ENCODE results near the gene ZNF570. TPM values are rescaled to one million over a fixed set of nuclear protein-coding genes. Genes with fewer than 3 reads are reported as not detected.

Gene ZNF570
- total RNA-seq, 2 experiments from 2014 or later, result 5.2 to 5.3 TPM

DNA sequence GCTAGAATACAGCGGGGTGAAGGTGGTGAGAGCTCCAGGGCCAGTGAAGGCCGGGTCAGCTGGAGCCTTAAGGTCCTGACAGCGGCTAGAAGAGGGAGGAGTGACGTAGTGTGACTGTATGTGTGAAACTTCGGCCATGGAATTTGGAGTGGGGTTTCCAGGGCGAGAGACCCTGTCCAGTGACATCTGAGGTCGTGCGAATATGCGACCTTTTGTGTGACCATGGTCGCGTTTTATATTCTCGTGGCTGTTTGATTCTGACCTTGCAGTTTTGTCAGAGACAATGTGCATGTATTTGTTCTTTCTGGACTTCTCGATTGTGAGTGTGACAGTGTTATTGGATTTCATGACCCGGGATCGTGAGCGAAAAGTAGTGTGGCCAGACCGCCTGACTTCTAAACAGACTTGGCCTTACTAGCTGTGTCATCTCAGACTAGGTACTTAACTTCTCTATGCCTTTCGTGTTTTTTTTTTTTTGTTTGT is 1.5 kb upstream of the ZNF570 start:
- Mint-ChIP-seq H3K27me3 (no peaks in the 10 kb centered on the region), H3K9me3 (peaks cover 14% of the 10 kb centered on the region), H3K27ac (peak overlapping the region; percentile 92), H3K4me1 (ENCODE audit: low read depth) (peaks cover 22% of the 10 kb centered on the region), H3K4me3 (peak overlapping the region; percentile 85), H3K36me3 (ENCODE audit: low read depth) (peaks cover 34% of the 10 kb centered on the region)
- ATAC-seq, result no peak
- no peak for DNase-seq
- CTCF ChIA-PET, result interaction anchor here (1.4 kb wide), 1 partner anchor 97 kb away, joined by 3 read pairs; the partner anchor contains the start of gene ZNF527
- TF ChIP-seq, protein P1, sequence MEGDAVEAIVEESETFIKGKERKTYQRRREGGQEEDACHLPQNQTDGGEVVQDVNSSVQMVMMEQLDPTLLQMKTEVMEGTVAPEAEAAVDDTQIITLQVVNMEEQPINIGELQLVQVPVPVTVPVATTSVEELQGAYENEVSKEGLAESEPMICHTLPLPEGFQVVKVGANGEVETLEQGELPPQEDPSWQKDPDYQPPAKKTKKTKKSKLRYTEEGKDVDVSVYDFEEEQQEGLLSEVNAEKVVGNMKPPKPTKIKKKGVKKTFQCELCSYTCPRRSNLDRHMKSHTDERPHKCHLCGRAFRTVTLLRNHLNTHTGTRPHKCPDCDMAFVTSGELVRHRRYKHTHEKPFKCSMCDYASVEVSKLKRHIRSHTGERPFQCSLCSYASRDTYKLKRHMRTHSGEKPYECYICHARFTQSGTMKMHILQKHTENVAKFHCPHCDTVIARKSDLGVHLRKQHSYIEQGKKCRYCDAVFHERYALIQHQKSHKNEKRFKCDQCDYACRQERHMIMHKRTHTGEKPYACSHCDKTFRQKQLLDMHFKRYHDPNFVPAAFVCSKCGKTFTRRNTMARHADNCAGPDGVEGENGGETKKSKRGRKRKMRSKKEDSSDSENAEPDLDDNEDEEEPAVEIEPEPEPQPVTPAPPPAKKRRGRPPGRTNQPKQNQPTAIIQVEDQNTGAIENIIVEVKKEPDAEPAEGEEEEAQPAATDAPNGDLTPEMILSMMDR (IDR thresholded peaks at IDR 0.05), result no peak
- POLR2A ChIA-PET, result interaction anchor here (0.6 to 2.4 kb wide), 6 partner anchors 13 to 667 kb away, joined by 3 to 11 read pairs (median 6); partner anchors contain the start of genes ZNF527 and ZNF793
- intact Hi-C loops (cut with micrococcal nuclease), result loop anchor here (10.0 kb wide), 2 partner anchors 153 to 317 kb away; no protein-coding TSS in a partner anchor

DNA sequence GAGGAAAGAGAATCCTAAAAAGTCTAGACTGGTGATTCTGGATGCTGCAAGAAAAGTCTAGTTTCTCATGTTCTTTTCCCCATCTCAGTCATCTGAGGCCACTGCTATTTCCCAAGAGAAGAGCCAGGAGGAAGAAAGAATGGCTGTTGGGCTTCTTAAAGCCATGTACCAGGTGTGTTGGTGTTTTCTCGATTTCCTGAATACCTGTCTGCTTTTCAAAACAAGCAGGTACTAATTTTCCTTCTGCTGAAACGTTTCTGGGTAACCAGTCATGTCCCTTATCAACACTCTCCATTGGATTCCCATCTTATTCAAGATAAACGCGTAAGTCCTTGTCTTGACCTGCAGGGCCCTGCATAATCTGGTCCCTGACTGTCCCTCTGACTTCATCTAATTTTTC is 1.1 kb downstream of the ZNF570 start:
- Mint-ChIP-seq H3K36me3 (ENCODE audit: low read depth) (peaks cover 27% of the 10 kb centered on the region), H3K4me3 (peak overlapping the region; percentile 85), H3K27me3 (no peaks in the 10 kb centered on the region), H3K4me1 (ENCODE audit: low read depth) (peaks cover 22% of the 10 kb centered on the region), H3K9me3 (peaks cover 6% of the 10 kb centered on the region), H3K27ac (peak overlapping the region; percentile 92)
- ChIA-PET POLR2A (no interaction called here), CTCF (no interaction called here)
- DNase-seq (no peak), ATAC-seq (no peak)
- intact Hi-C loops (cut with micrococcal nuclease), result no loop called here
- TF ChIP-seq, protein P1 (IDR thresholded peaks at IDR 0.05), result no peak

DNA sequence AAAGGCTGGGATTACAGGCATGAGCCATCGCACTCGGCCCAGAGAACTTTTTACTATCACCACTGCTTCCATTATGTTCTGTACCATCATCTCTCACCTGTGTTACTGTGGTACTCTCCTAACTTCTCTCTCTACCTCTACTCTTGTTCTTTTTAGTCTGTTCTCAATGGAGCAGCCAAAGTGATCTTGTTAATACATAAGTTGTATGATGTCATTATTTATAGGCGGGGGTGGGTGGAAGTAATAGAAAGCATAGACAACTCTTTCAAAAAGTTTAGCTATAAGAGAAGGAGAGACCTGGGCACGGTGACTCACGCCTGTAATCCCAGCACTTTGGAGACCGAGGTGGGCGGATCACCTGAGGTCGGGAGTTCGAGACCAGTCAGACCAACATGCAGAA is 3.0 kb downstream of the ZNF570 start:
- POLR2A ChIA-PET, result no interaction called here
- CTCF ChIA-PET, result no interaction called here
- ATAC-seq (no peak), DNase-seq (no peak)
- Mint-ChIP-seq H3K36me3 (ENCODE audit: low read depth) (peaks cover 41% of the 10 kb centered on the region), H3K27ac (no peak overlapping the region), H3K9me3 (peaks cover 15% of the 10 kb centered on the region), H3K4me3 (no peak overlapping the region), H3K27me3 (no peaks in the 10 kb centered on the region), H3K4me1 (ENCODE audit: low read depth) (peaks cover 16% of the 10 kb centered on the region)
- intact Hi-C loops (cut with micrococcal nuclease), result no loop called here
- TF ChIP-seq, protein P1 (IDR thresholded peaks at IDR 0.05), result no peak

DNA sequence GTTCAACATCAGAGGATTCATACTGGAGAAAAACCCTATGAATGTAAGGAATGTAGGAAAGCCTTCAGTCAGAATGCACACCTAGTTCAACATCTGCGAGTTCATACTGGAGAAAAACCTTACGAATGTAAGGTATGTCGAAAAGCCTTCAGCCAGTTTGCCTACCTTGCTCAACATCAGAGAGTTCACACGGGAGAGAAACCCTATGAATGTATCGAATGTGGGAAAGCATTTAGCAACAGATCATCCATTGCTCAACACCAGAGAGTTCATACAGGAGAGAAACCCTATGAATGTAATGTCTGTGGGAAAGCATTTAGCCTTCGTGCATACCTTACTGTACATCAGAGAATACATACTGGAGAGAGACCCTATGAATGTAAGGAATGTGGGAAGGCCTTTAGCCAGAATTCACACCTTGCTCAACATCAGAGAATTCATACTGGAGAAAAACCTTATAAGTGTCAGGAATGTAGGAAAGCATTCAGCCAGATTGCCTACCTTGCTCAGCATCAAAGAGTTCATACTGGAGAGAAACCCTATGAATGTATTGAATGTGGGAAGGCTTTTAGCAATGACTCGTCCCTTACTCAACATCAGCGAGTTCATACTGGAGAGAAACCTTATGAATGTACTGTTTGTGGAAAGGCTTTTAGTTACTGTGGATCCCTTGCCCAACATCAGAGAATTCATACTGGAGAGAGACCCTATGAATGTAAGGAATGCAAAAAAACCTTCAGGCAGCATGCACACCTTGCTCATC is 15.4 kb downstream of the ZNF570 start:
- H3K27me3 Mint-ChIP-seq, result no peaks in the 10 kb centered on the region
- no peaks in the 10 kb centered on the region for H3K4me1 Mint-ChIP-seq (ENCODE audit: low read depth)
- ATAC-seq, result no peak
- H3K27ac Mint-ChIP-seq, result no peak overlapping the region
- ChIA-PET POLR2A (interaction anchor here (1.2 kb wide), 1 partner anchor 18 kb away, joined by 4 read pairs; the partner anchor contains the start of gene ZNF569), CTCF (no interaction called here)
- peaks cover 68% of the 10 kb centered on the region for H3K36me3 Mint-ChIP-seq (ENCODE audit: low read depth)
- TF ChIP-seq, protein P1 (IDR thresholded peaks at IDR 0.05), result no peak
- no peak for DNase-seq
- no peak overlapping the region for H3K4me3 Mint-ChIP-seq
- H3K9me3 Mint-ChIP-seq, result peaks cover 59% of the 10 kb centered on the region
- intact Hi-C loops (cut with micrococcal nuclease), result no loop called here

DNA sequence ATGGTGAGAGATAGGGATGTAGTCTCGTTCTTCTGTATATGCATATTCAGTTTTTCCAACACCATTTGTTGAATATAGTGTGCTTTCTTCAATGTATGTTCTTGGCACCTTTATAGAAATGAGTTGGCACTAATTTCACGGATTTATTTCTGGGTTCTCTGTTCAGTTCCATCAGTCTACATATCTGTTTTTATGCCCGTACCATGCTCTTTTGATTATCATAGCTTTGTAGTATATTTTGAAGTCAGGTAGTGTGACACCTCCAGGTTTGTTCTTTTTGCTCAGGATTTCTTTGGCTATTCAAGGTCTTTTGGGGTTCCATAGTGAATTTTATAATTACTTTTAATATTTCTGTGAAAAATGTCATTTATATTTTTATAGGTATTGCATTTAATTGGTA is 23.1 kb downstream of the ZNF570 start:
- H3K4me3 Mint-ChIP-seq, result no peak overlapping the region

More for the DNA sequence above, 23.1 kb downstream of the ZNF570 start:
- TF ChIP-seq, protein P1 (IDR thresholded peaks at IDR 0.05), result no peak
- ATAC-seq (no peak), DNase-seq (no peak)
- Mint-ChIP-seq H3K27me3 (no peaks in the 10 kb centered on the region), H3K27ac (no peak overlapping the region), H3K9me3 (peaks cover 47% of the 10 kb centered on the region), H3K4me1 (ENCODE audit: low read depth) (no peaks in the 10 kb centered on the region), H3K36me3 (ENCODE audit: low read depth) (peaks cover 17% of the 10 kb centered on the region)
- intact Hi-C loops (cut with micrococcal nuclease), result no loop called here
- ChIA-PET CTCF (no interaction called here), POLR2A (no interaction called here)

Data from activated CD8-positive, alpha-beta T cell treated with anti-CD3 and anti-CD28 coated beads for 36 hours (primary cell).